H1 (cell line): ENCODE measurements around the gene ZBTB20. TPM values are rescaled to one million over a fixed set of nuclear protein-coding genes. Genes with fewer than 3 reads are reported as not detected.

Experiments
- EGR1 ChIP-seq: IDR thresholded peaks from 2 replicates; pipeline ENCODE4 v1.6.1; 2011; ENCODE audit warnings: low read depth, low read length, borderline replicate concordance
- EP300 ChIP-seq, 2 experiments: IDR thresholded peaks; 1 replicate in 1 of 2; 2 replicates in 1 of 2; pipeline ENCODE4 v1.6.1; 2011 to 2012; ENCODE audit warnings: low read depth in 2 of 2, low read length in 2 of 2, mild to moderate bottlenecking in 2 of 2, borderline replicate concordance in 1 of 2, inconsistent platforms in 1 of 2, moderate library complexity in 1 of 2
- SP2 ChIP-seq: IDR thresholded peaks from 2 replicates; pipeline ENCODE4 v1.6.1; 2012; ENCODE audit warnings: mild to moderate bottlenecking, low read length, inconsistent platforms
- polyA plus RNA-seq, 7 experiments: library from polyadenylated mRNA; depleted of rRNA in 3 of 7; stranded (reverse) in 5 of 7; unstranded in 2 of 7; fragments of >200 nt in 5 of 7; fragments of 200-250 nt in 2 of 7; gene quantifications; 1 replicate in 5 of 7; 2 replicates in 1 of 7; 4 replicates in 1 of 7; pipeline versions ENCODE4 v1.2.1 to v1.2.3, GENCODE V29; 2011 to 2013; ENCODE audit warnings: missing spikeins in 2 of 7, mixed read lengths in 2 of 7
- total RNA-seq: library from RNA; stranded (reverse); fragmentation: NEBNext Ultra II Directional; extraction: Animal tissue kit (Norgen Biotek cat#: 25700); gene quantifications from 2 replicates; pipeline ENCODE4 v1.2.1, GENCODE V29; 2021

The ZBTB20 gene
- total and polyA plus RNA-seq, 2 of the 8 experiments (the other 6 are each of a cell fraction or from before 2014, with no cell fraction given) = 0.35 to 1.3 TPM

DNA sequence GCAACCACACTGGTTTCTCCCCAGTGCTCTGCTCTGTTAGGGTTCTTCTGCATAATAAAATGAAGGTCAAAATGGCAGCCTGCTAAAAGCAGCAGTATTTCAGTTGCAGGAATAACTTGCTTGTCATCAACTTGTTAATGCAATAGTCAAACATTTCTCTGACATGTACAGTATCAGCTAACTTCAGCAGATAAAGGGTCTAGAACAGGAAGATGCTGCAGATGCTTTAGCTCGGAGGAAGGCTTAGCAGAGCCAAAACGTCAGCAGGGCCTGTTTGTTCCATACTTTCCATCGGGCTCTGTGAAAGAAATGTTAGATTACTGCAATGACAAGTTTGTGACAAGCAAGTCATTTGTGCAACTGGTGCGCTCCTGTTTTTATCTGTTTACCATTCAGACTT lies 561.4 kb downstream of the ZBTB20 start (continued):
- no peak for TF ChIP-seq SP2
- TF ChIP-seq EGR1 = no peak
- no peak for TF ChIP-seq EP300 (IDR thresholded peaks at IDR 0.05; ENCODE audit: borderline replicate concordance in 1 of 2, low read depth in 2 of 2, low read length in 2 of 2)
